ENCODE data around the gene NDUFV1. TPM values are rescaled to one million over a fixed set of nuclear protein-coding genes. Genes with fewer than 3 reads are reported as not detected.

NDUFV1 gene
- total and polyA plus RNA-seq, 4 donors = 83.6 to 172 (median 163) TPM

- WGBS = 95% methylated on average over 14 of the region's 14 CpGs
- Histone ChIP-seq H3K27me3 (ENCODE audit: control insufficient read depth in 4 of 4, insufficient read depth in 4 of 4, low read length in 3 of 4) (no peaks in the 10 kb centered on the region), H3K9ac (ENCODE audit: low read depth in 1 of 2, low read length in 2 of 2) (no peak overlapping the region), H3K9me3 (ENCODE audit: control insufficient read depth in 4 of 4, low read length in 3 of 4) (no peaks in the 10 kb centered on the region), H3K36me3 (ENCODE audit: control insufficient read depth in 4 of 4, insufficient read depth in 3 of 4, low read depth in 1 of 4, low read length in 3 of 4) (peaks cover 7 to 33% (median 16%) of the 10 kb centered on the region in 4 donors), H3K27ac (ENCODE audit: low read depth in 1 of 2, low read length in 2 of 2) (no peak overlapping the region), H3K4me3 (ENCODE audit: low read depth in 1 of 3, low read length in 3 of 3) (no peak overlapping the region), H3K4me1 (ENCODE audit: control insufficient read depth in 4 of 4, insufficient read depth in 4 of 4, low read length in 3 of 4) (peaks cover 8 to 33% (median 21%) of the 10 kb centered on the region in 4 donors)
- DNase-seq (ENCODE audit: low spot score) = no peak
- TF ChIP-seq ATF3 (IDR thresholded peaks at IDR 0.05) = no peak
- no peak for TF ChIP-seq FOXA1 (IDR thresholded peaks at IDR 0.05)
- TF ChIP-seq SP1 (IDR thresholded peaks at IDR 0.05) = no peak
- no peak for TF ChIP-seq CTCF (IDR thresholded peaks at IDR 0.05; ENCODE audit: low read depth, low read length, missing input control)
- no peak for TF ChIP-seq RAD21 (IDR thresholded peaks at IDR 0.05)
- no peak for TF ChIP-seq NR2F2 (IDR thresholded peaks at IDR 0.05)
- TF ChIP-seq YY1 (IDR thresholded peaks at IDR 0.05) = no peak
- TF ChIP-seq EGR1 (IDR thresholded peaks at IDR 0.05; ENCODE audit: low read depth in 2 of 2) = no peak
Measured at GRCh38 chr11:67611165-67611564, 4.4 kb downstream of the NDUFV1 start.

- Histone ChIP-seq H3K27ac (ENCODE audit: low read depth in 1 of 2, low read length in 2 of 2) (no peak overlapping the region), H3K4me1 (ENCODE audit: control insufficient read depth in 4 of 4, insufficient read depth in 4 of 4, low read length in 3 of 4) (peaks cover 9 to 34% (median 22%) of the 10 kb centered on the region in 4 donors), H3K9ac (ENCODE audit: low read depth in 1 of 2, low read length in 2 of 2) (no peak overlapping the region), H3K4me3 (ENCODE audit: low read depth in 1 of 3, low read length in 3 of 3) (no peak overlapping the region), H3K36me3 (ENCODE audit: control insufficient read depth in 4 of 4, insufficient read depth in 3 of 4, low read depth in 1 of 4, low read length in 3 of 4) (peaks cover 7 to 33% (median 16%) of the 10 kb centered on the region in 4 donors), H3K9me3 (ENCODE audit: control insufficient read depth in 4 of 4, low read length in 3 of 4) (no peaks in the 10 kb centered on the region), H3K27me3 (ENCODE audit: control insufficient read depth in 4 of 4, insufficient read depth in 4 of 4, low read length in 3 of 4) (no peaks in the 10 kb centered on the region)
- no peak for TF ChIP-seq SP1 (IDR thresholded peaks at IDR 0.05)
- no peak for TF ChIP-seq FOXA2 (IDR thresholded peaks at IDR 0.05)
- 94% methylated on average over 37 of the region's 37 CpGs for WGBS
- no peak for DNase-seq (ENCODE audit: low spot score)
Measured at GRCh38 chr11:67611704-67612587, 5.2 kb downstream of the NDUFV1 start.

- no peak for DNase-seq (ENCODE audit: low spot score)
- peaks cover 7 to 32% (median 18%) of the 10 kb centered on the region in 4 donors for H3K4me1 ChIP-seq (ENCODE audit: control insufficient read depth in 4 of 4, insufficient read depth in 4 of 4, low read length in 3 of 4)
- no peak overlapping the region for H3K27ac ChIP-seq (ENCODE audit: low read depth in 1 of 2, low read length in 2 of 2)
- H3K27me3 ChIP-seq (ENCODE audit: control insufficient read depth in 4 of 4, insufficient read depth in 4 of 4, low read length in 3 of 4) = no peaks in the 10 kb centered on the region
- H3K9ac ChIP-seq (ENCODE audit: low read depth in 1 of 2, low read length in 2 of 2) = no peak overlapping the region
- no peak overlapping the region for H3K4me3 ChIP-seq (ENCODE audit: low read depth in 1 of 3, low read length in 3 of 3)
- peaks cover 7 to 33% (median 16%) of the 10 kb centered on the region in 4 donors for H3K36me3 ChIP-seq (ENCODE audit: control insufficient read depth in 4 of 4, insufficient read depth in 3 of 4, low read depth in 1 of 4, low read length in 3 of 4)
- WGBS = 95% methylated on average over 13 of the region's 13 CpGs
- H3K9me3 ChIP-seq (ENCODE audit: control insufficient read depth in 4 of 4, low read length in 3 of 4) = no peaks in the 10 kb centered on the region
- TF ChIP-seq JUND (IDR thresholded peaks at IDR 0.05) (no peak), CTCF (IDR thresholded peaks at IDR 0.05; ENCODE audit: low read depth, low read length, missing input control) (no peak), ZBTB33 (IDR thresholded peaks at IDR 0.05) (no peak), YY1 (IDR thresholded peaks at IDR 0.05) (no peak), HNF4G (IDR thresholded peaks at IDR 0.05) (no peak), NR2F2 (IDR thresholded peaks at IDR 0.05) (no peak), RAD21 (IDR thresholded peaks at IDR 0.05) (no peak), RXRA (IDR thresholded peaks at IDR 0.05) (no peak), FOXA1 (IDR thresholded peaks at IDR 0.05) (no peak), FOXA2 (IDR thresholded peaks at IDR 0.05) (no peak), MAX (IDR thresholded peaks at IDR 0.05) (no peak), EGR1 (IDR thresholded peaks at IDR 0.05; ENCODE audit: low read depth in 2 of 2) (no peak), REST (IDR thresholded peaks at IDR 0.05) (no peak), SP1 (IDR thresholded peaks at IDR 0.05) (no peak)
Measured at GRCh38 chr11:67612751-67613150, 6.0 kb downstream of the NDUFV1 start.

All from liver (tissue), 9 donors.